CD14-positive monocyte (primary cell): ENCODE measurements around the gene GASK1B. TPM values are rescaled to one million over a fixed set of nuclear protein-coding genes. Genes with fewer than 3 reads are reported as not detected.

Experiments
- DNase-seq, 3 donors: peaks; one replicate each; pipeline ENCODE4 v3.0.0-alpha.2; 2011 to 2022
- H2AFZ ChIP-seq: 2 replicates; pipeline ENCODE4 v1.6.0; 2012; ENCODE audit warnings: mild to moderate bottlenecking, low read depth, low read length, inconsistent platforms; ENCODE audit not compliant: insufficient read depth, poor library complexity, severe bottlenecking
- H3K27ac ChIP-seq, 2 donors: 1 replicate in 1 of 2; 2 replicates in 1 of 2; pipeline ENCODE4 v1.5.1; 2012 to 2013; ENCODE audit warnings: low read length in 2 of 2, control low read depth in 1 of 2, inconsistent platforms in 1 of 2, low read depth in 1 of 2, mild to moderate bottlenecking in 1 of 2
- H3K27me3 ChIP-seq, 2 donors: one replicate each; pipeline versions ENCODE4 v1.6.0 to v1.6.1; 2011 to 2013; ENCODE audit warnings: low read length in 2 of 2; ENCODE audit not compliant: control insufficient read depth in 2 of 2, insufficient read depth in 2 of 2
- H3K36me3 ChIP-seq, 2 donors: replicated peaks in 1 of 2; 1 replicate in 1 of 2; 2 replicates in 1 of 2; pipeline versions ENCODE4 v1.5.1 to v1.6.1; 2012 to 2013; ENCODE audit warnings: low read length in 2 of 2, control low read depth in 1 of 2, inconsistent platforms in 1 of 2, mild to moderate bottlenecking in 1 of 2; ENCODE audit not compliant: insufficient read depth in 2 of 2, control insufficient read depth in 1 of 2
- H3K4me1 ChIP-seq, 2 donors: 1 replicate in 1 of 2; 2 replicates in 1 of 2; pipeline versions ENCODE4 v1.5.1 to v1.6.1; 2012 to 2013; ENCODE audit warnings: low read length in 2 of 2, control low read depth in 1 of 2, inconsistent platforms in 1 of 2, mild to moderate bottlenecking in 1 of 2, moderate library complexity in 1 of 2; ENCODE audit not compliant: insufficient read depth in 2 of 2, control insufficient read depth in 1 of 2
- H3K4me2 ChIP-seq: replicated peaks from 2 replicates; pipeline ENCODE3; 2012; ENCODE audit warnings: low read length, moderate library complexity, mild to moderate bottlenecking; ENCODE audit not compliant: poor library complexity, severe bottlenecking; ENCODE audit errors: extremely low read depth
- H3K4me3 ChIP-seq, 3 experiments: fragments of 200-600 bp in 1 of 3; sonication (generic) in 1 of 3; replicated peaks in 1 of 3; 1 replicate in 2 of 3; 2 replicates in 1 of 3; pipeline ENCODE4 v1.5.1; 2011 to 2013; ENCODE audit warnings: low read length in 3 of 3, mild to moderate bottlenecking in 3 of 3, control low read depth in 2 of 3, low read depth in 2 of 3, inconsistent platforms in 1 of 3, moderate library complexity in 1 of 3
- H3K79me2 ChIP-seq: 2 replicates; pipeline ENCODE4 v1.6.0; 2012; ENCODE audit warnings: mild to moderate bottlenecking, control low read depth, inconsistent platforms, low read length, moderate library complexity; ENCODE audit not compliant: insufficient read depth
- H3K9ac ChIP-seq: 2 replicates; pipeline ENCODE4 v1.6.0; 2017; ENCODE audit warnings: low read length, mild to moderate bottlenecking; ENCODE audit not compliant: insufficient read depth, poor library complexity, severe bottlenecking
- H3K9me3 ChIP-seq, 2 donors: replicated peaks in 1 of 2; 1 replicate in 1 of 2; 2 replicates in 1 of 2; pipeline versions ENCODE4 v1.5.1 to v1.6.1; 2012 to 2013; ENCODE audit warnings: low read length in 2 of 2, control low read depth in 1 of 2; ENCODE audit not compliant: control insufficient read depth in 1 of 2, insufficient read depth in 1 of 2
- H4K20me1 ChIP-seq: 2 replicates; pipeline ENCODE4 v1.6.0; 2012; ENCODE audit warnings: mild to moderate bottlenecking, low read length, control low read depth, moderate library complexity; ENCODE audit not compliant: insufficient read depth
- H3K27ac Mint-ChIP-seq, 7 donors: one replicate each; pipeline ENCODE4 v1.8.0; 2020; ENCODE audit warnings: mild to moderate bottlenecking in 7 of 7, mixed read lengths in 7 of 7, moderate library complexity in 6 of 7, inconsistent platforms in 2 of 7
- H3K27me3 Mint-ChIP-seq, 3 donors: one replicate each; pipeline ENCODE4 v1.8.0; 2021 to 2022; ENCODE audit warnings: low read depth in 3 of 3, mild to moderate bottlenecking in 3 of 3, mixed read lengths in 3 of 3, moderate library complexity in 3 of 3, inconsistent platforms in 1 of 3
- H3K36me3 Mint-ChIP-seq, 2 donors: one replicate each; pipeline ENCODE4 v1.8.0; 2020; ENCODE audit warnings: mixed read lengths in 2 of 2, inconsistent platforms in 1 of 2, mild to moderate bottlenecking in 1 of 2
- H3K4me1 Mint-ChIP-seq: one replicate; pipeline ENCODE4 v1.8.0; 2020; ENCODE audit warnings: mild to moderate bottlenecking, mixed read lengths
- H3K4me3 Mint-ChIP-seq, 2 donors: one replicate each; pipeline ENCODE4 v1.8.0; 2020; ENCODE audit warnings: mild to moderate bottlenecking in 2 of 2, mixed read lengths in 2 of 2, moderate library complexity in 1 of 2
- H3K9me3 Mint-ChIP-seq, 7 donors: one replicate each; pipeline ENCODE4 v1.8.0; 2020 to 2022; ENCODE audit warnings: mixed read lengths in 7 of 7, mild to moderate bottlenecking in 6 of 7, moderate library complexity in 6 of 7, inconsistent platforms in 2 of 7
- CTCF ChIP-seq: fragments of 200-600 bp; IDR thresholded peaks from one replicate; pipeline ENCODE4 v1.8.0; 2022; ENCODE audit warnings: antibody characterized with exemption, mild to moderate bottlenecking
- WGBS: methylation state at CpG from one replicate; pipeline ENCODE4 v1.1.5; 2013; ENCODE audit warnings: missing lambda C conversion rate; ENCODE audit not compliant: insufficient coverage; 5-methylcytosine and 5-hydroxymethylcytosine counted together
- intact Hi-C, 2 donors: fragments of 100-400 bp; cut with micrococcal nuclease; formaldehyde crosslinking; loops; one replicate each; pipeline versions ENCODE4 v1.15.0 to v1.15.1; 2023
- polyA plus RNA-seq, 3 donors: library from polyadenylated mRNA; depleted of rRNA in 1 of 3; unstranded in 2 of 3; stranded (reverse) in 1 of 3; fragments of 300-500 nt in 2 of 3; fragments of >200 nt in 1 of 3; fragmentation: Illumina TruSeq in 2 of 3; gene quantifications; 1 replicate in 2 of 3; 2 replicates in 1 of 3; pipeline ENCODE4 v1.2.3, GENCODE V29; 2012 to 2021

GASK1B gene
- polyA plus RNA-seq, 3 donors: 34.4 to 106 (median 82.2) TPM

GRCh38 chr4:158209825-158210807 is 37.3 kb upstream of the GASK1B start, which contains the start of gene TMEM144:
Gene TMEM144 (plus strand): TSS chr4:158210486. CDS start chr4:158212668, 2,182 bp downstream.
- H3K9me3 Mint-ChIP-seq: peaks cover 0 to 4% (median 0%) of the 10 kb centered on the region in 7 donors
- H3K36me3 Mint-ChIP-seq: peaks cover 44 to 58% of the 10 kb centered on the region in 2 donors
- Histone ChIP-seq H2AFZ (peak within 1 kb of the TSS; percentile 75), H3K36me3 (peaks cover 10 to 59% of the 10 kb centered on the region in 2 donors), H3K79me2 (no peaks in the 10 kb centered on the region), H3K4me3 (peak within 1 kb of the TSS; percentile 38 to 76 (median 45)), H4K20me1 (no peaks in the 10 kb centered on the region), H3K4me1 (peaks cover 29 to 32% of the 10 kb centered on the region in 2 donors), H3K27me3 (no peaks in the 10 kb centered on the region), H3K9me3 (no peaks in the 10 kb centered on the region), H3K27ac (peak within 1 kb of the TSS; percentile 98 to 100), H3K9ac (peak within 1 kb of the TSS; percentile 90), H3K4me2 (peak within 1 kb of the TSS; percentile 77)
- WGBS: under 1% methylated on average over 27 of the region's 34 CpGs
- peak within 1 kb of the TSS; percentile 98 to 99 (median 99) for H3K27ac Mint-ChIP-seq
- intact Hi-C loops: loop anchor here (5.0 kb wide), 2 partner anchors 38 to 43 kb away; partner anchors contain the start of gene GASK1B (in 1 of the 2)
- H3K27me3 Mint-ChIP-seq: peaks cover 1 to 2% (median 2%) of the 10 kb centered on the region in 3 donors
- DNase-seq: peak; percentile 87 to 92 (median 89)
- H3K4me1 Mint-ChIP-seq: peaks cover 28% of the 10 kb centered on the region
- H3K4me3 Mint-ChIP-seq: peak within 1 kb of the TSS; percentile 78 to 90
- no peak for TF ChIP-seq CTCF

GRCh38 chr4:158208963-158209640 is 36.3 kb upstream of the GASK1B start:
- peak; percentile 80 to 89 (median 88) for DNase-seq
- peak overlapping the region; percentile 98 to 99 (median 99) for H3K27ac Mint-ChIP-seq
- H3K9me3 Mint-ChIP-seq: peaks cover 0 to 7% (median 0%) of the 10 kb centered on the region in 7 donors
- H3K27me3 Mint-ChIP-seq: peaks cover 1 to 2% (median 2%) of the 10 kb centered on the region in 3 donors
- intact Hi-C loops: loop anchor here (5.0 kb wide), 2 partner anchors 37 to 42 kb away; partner anchors contain the start of gene GASK1B (in 1 of the 2)
- WGBS: no CpG with 5 or more reads among the region's 5 CpGs
- Histone ChIP-seq H3K4me3 (peak overlapping the region in 1 of 3 experiments; percentile 76), H3K36me3 (peaks cover 6 to 59% of the 10 kb centered on the region in 2 donors), H3K9ac (peak overlapping the region; percentile 90), H4K20me1 (no peaks in the 10 kb centered on the region), H3K4me1 (peaks cover 29 to 32% of the 10 kb centered on the region in 2 donors), H3K79me2 (no peaks in the 10 kb centered on the region), H2AFZ (no peak overlapping the region), H3K4me2 (peak overlapping the region; percentile 77), H3K9me3 (no peaks in the 10 kb centered on the region), H3K27me3 (no peaks in the 10 kb centered on the region), H3K27ac (peak overlapping the region; percentile 98 to 100)
- TF ChIP-seq CTCF: no peak
- H3K4me1 Mint-ChIP-seq: peaks cover 28% of the 10 kb centered on the region
- H3K4me3 Mint-ChIP-seq: peak overlapping the region; percentile 78 to 90
- peaks cover 45 to 56% of the 10 kb centered on the region in 2 donors for H3K36me3 Mint-ChIP-seq
